GM12878 (cell line): ENCODE results near the gene TRAF3IP1. TPM values are rescaled to one million over a fixed set of nuclear protein-coding genes. Genes with fewer than 3 reads are reported as not detected.
A peak's percentile ranks its signal among the peaks of the same experiment; 100 is the strongest.

ENCODE experiments used
- BCL11A ChIP-seq: IDR thresholded peaks from 2 replicates; pipeline ENCODE4 v1.6.1; 2011; ENCODE audit warnings: low read depth, low read length
- EGR1 ChIP-seq, 2 experiments: IDR thresholded peaks; 1 replicate in 1 of 2; 2 replicates in 1 of 2; pipeline ENCODE4 v1.6.1; 2011 to 2012; ENCODE audit warnings: low read depth in 2 of 2, low read length in 2 of 2, borderline replicate concordance in 1 of 2, mild to moderate bottlenecking in 1 of 2, moderate library complexity in 1 of 2
- ELK1 ChIP-seq: IDR thresholded peaks from 2 replicates; pipeline ENCODE4 v1.6.1; 2012; ENCODE audit warnings: low read depth, low read length, improper control_type of control experiment
- ETV6 ChIP-seq, 2 experiments: fragments of 450-650 bp in 1 of 2; IDR thresholded peaks in 1 of 2; conservative IDR thresholded peaks in 1 of 2; 2 replicates each; pipeline ENCODE4 v1.6.1; 2014; ENCODE audit warnings: antibody characterized with exemption in 1 of 2, borderline replicate concordance in 1 of 2, low read depth in 1 of 2, mild to moderate bottlenecking in 1 of 2, moderate library complexity in 1 of 2
- MEF2B ChIP-seq: fragments of 450-650 bp; IDR thresholded peaks from 2 replicates; pipeline ENCODE4 v1.6.1; 2018; ENCODE audit warnings: mild to moderate bottlenecking, moderate library complexity; ENCODE audit not compliant: partially characterized antibody, poor library complexity, severe bottlenecking
- NFYA ChIP-seq: IDR thresholded peaks from 2 replicates; pipeline ENCODE4 v1.6.1; 2011; ENCODE audit warnings: low read depth, mild to moderate bottlenecking, low read length, improper control_type of control experiment, borderline replicate concordance
- NKRF ChIP-seq: fragments of 450-650 bp; conservative IDR thresholded peaks from 2 replicates; pipeline ENCODE4 v1.6.1; 2017; ENCODE audit warnings: mild to moderate bottlenecking, moderate library complexity
- NR2C2 ChIP-seq: IDR thresholded peaks from 2 replicates; pipeline ENCODE4 v1.6.1; 2011; ENCODE audit warnings: borderline replicate concordance, low read depth; ENCODE audit not compliant: control insufficient read depth, insufficient read length
- PAX8 ChIP-seq: fragments of 450-650 bp; IDR thresholded peaks from 2 replicates; pipeline ENCODE4 v1.6.1; 2017; ENCODE audit warnings: mild to moderate bottlenecking, moderate library complexity
- RB1 ChIP-seq: fragments of 450-650 bp; formaldehyde crosslinking; IDR thresholded peaks from 2 replicates; pipeline ENCODE4 v1.6.1; 2017; ENCODE audit warnings: mild to moderate bottlenecking, borderline replicate concordance
- RFX5 ChIP-seq: IDR thresholded peaks from 2 replicates; pipeline ENCODE4 v1.6.1; 2011; ENCODE audit warnings: low read depth, low read length, improper control_type of control experiment
- SREBF1 ChIP-seq: IDR thresholded peaks from 2 replicates; pipeline ENCODE4 v1.6.1; 2012; ENCODE audit warnings: mild to moderate bottlenecking, low read length
- SUZ12 ChIP-seq: fragments of 200-600 bp; sonication (generic); IDR thresholded peaks from one replicate; pipeline ENCODE4 v1.6.1; 2018; ENCODE audit warnings: antibody characterized with exemption, mild to moderate bottlenecking; ENCODE audit not compliant: unreplicated experiment
- ZNF384 ChIP-seq: IDR thresholded peaks from 2 replicates; pipeline ENCODE4 v1.6.1; 2012; ENCODE audit warnings: low read depth, mild to moderate bottlenecking, low read length, improper control_type of control experiment, borderline replicate concordance
- polyA plus RNA-seq, 11 experiments: library from polyadenylated mRNA; depleted of rRNA in 4 of 11; unstranded in 6 of 11; stranded (reverse) in 5 of 11; fragments of >200 nt; fragmentation: Nextera tagmentation in 4 of 11; fragmentation: Illumina TruSeq in 1 of 11; extraction: Ambion mirVana in 4 of 11; extraction: Trizol in 1 of 11; gene quantifications; 1 replicate in 1 of 11; 2 replicates in 10 of 11; pipeline versions ENCODE4 v1.2.1 to v1.2.3, GENCODE V29; 2011 to 2016; ENCODE audit warnings: inconsistent platforms in 2 of 11, missing spikeins in 2 of 11, low read depth in 1 of 11
- total RNA-seq, 4 experiments: library from RNA; depleted of rRNA in 3 of 4; stranded (reverse); fragments of >200 nt in 3 of 4; fragmentation: Illumina TruSeq in 1 of 4; extraction: Trizol in 1 of 4; gene quantifications; 2 replicates each; pipeline versions ENCODE4 v1.2.1 to v1.2.3, GENCODE V29; 2013 to 2021
- TF ChIP-seq, protein P1 (sequence below): fragments of 450-650 bp; formaldehyde crosslinking; IDR thresholded peaks from 2 replicates; pipeline ENCODE4 v1.4.0; 2020; ENCODE audit warnings: mild to moderate bottlenecking, moderate library complexity
- TF ChIP-seq, protein P2 (sequence below): fragments of 450-650 bp; IDR thresholded peaks from 2 replicates; pipeline ENCODE4 v1.6.1; 2017; ENCODE audit warnings: mild to moderate bottlenecking, moderate library complexity

The TRAF3IP1 gene
- total and polyA plus RNA-seq, 10 of the 15 experiments (the other 5 are each of a cell fraction or from before 2014, with no cell fraction given), result 1.6 to 7.5 (median 3.6) TPM

GRCh38 chr2:238287737-238288649 lies 32.3 kb upstream of the TRAF3IP1 start, which contains the start of gene PER2 (continued):
- TF ChIP-seq NKRF (peak; percentile 64), NR2C2 (no peak), ELK1 (0 out of 2 replicates have a peak, but pooled peaks have one; percentile 37), EGR1 (IDR thresholded peaks at IDR 0.05; ENCODE audit: borderline replicate concordance in 1 of 2, low read depth in 2 of 2, low read length in 2 of 2) (no peak), ZNF384 (no peak), SREBF1 (no peak), RFX5 (peak; percentile 69; the same call in 1 of the 2 replicates), NFYA (no peak), RB1 (no peak), MEF2B (no peak), BCL11A (no peak), PAX8 (no peak), ETV6 (conservative IDR thresholded peaks at IDR 0.05 in 1 of 2, IDR thresholded peaks at IDR 0.05 in 1 of 2; ENCODE audit: borderline replicate concordance in 1 of 2, low read depth in 1 of 2) (no peak), SUZ12 (no peak)
- TF ChIP-seq, protein P1, sequence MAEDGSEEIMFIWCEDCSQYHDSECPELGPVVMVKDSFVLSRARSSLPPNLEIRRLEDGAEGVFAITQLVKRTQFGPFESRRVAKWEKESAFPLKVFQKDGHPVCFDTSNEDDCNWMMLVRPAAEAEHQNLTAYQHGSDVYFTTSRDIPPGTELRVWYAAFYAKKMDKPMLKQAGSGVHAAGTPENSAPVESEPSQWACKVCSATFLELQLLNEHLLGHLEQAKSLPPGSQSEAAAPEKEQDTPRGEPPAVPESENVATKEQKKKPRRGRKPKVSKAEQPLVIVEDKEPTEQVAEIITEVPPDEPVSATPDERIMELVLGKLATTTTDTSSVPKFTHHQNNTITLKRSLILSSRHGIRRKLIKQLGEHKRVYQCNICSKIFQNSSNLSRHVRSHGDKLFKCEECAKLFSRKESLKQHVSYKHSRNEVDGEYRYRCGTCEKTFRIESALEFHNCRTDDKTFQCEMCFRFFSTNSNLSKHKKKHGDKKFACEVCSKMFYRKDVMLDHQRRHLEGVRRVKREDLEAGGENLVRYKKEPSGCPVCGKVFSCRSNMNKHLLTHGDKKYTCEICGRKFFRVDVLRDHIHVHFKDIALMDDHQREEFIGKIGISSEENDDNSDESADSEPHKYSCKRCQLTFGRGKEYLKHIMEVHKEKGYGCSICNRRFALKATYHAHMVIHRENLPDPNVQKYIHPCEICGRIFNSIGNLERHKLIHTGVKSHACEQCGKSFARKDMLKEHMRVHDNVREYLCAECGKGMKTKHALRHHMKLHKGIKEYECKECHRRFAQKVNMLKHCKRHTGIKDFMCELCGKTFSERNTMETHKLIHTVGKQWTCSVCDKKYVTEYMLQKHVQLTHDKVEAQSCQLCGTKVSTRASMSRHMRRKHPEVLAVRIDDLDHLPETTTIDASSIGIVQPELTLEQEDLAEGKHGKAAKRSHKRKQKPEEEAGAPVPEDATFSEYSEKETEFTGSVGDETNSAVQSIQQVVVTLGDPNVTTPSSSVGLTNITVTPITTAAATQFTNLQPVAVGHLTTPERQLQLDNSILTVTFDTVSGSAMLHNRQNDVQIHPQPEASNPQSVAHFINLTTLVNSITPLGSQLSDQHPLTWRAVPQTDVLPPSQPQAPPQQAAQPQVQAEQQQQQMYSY (CRISPR knock-in tag), result no peak
- TF ChIP-seq, protein P2, sequence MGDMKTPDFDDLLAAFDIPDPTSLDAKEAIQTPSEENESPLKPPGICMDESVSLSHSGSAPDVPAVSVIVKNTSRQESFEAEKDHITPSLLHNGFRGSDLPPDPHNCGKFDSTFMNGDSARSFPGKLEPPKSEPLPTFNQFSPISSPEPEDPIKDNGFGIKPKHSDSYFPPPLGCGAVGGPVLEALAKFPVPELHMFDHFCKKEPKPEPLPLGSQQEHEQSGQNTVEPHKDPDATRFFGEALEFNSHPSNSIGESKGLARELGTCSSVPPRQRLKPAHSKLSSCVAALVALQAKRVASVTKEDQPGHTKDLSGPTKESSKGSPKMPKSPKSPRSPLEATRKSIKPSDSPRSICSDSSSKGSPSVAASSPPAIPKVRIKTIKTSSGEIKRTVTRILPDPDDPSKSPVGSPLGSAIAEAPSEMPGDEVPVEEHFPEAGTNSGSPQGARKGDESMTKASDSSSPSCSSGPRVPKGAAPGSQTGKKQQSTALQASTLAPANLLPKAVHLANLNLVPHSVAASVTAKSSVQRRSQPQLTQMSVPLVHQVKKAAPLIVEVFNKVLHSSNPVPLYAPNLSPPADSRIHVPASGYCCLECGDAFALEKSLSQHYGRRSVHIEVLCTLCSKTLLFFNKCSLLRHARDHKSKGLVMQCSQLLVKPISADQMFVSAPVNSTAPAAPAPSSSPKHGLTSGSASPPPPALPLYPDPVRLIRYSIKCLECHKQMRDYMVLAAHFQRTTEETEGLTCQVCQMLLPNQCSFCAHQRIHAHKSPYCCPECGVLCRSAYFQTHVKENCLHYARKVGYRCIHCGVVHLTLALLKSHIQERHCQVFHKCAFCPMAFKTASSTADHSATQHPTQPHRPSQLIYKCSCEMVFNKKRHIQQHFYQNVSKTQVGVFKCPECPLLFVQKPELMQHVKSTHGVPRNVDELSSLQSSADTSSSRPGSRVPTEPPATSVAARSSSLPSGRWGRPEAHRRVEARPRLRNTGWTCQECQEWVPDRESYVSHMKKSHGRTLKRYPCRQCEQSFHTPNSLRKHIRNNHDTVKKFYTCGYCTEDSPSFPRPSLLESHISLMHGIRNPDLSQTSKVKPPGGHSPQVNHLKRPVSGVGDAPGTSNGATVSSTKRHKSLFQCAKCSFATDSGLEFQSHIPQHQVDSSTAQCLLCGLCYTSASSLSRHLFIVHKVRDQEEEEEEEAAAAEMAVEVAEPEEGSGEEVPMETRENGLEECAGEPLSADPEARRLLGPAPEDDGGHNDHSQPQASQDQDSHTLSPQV, result no peak
